HepG2 (cell line): ENCODE results near the gene FOXE3.
A peak's percentile ranks its signal among the peaks of the same experiment; 100 is the strongest.

Experiments
- GABPB1 ChIP-seq: IDR thresholded peaks from 2 replicates; pipeline ENCODE4 v1.6.1; 2016; ENCODE audit warnings: mild to moderate bottlenecking, missing genetic modification reagents, moderate library complexity, missing compliant biosample characterization
- HNRNPH1 ChIP-seq: fragments of 200-400 bp; formaldehyde crosslinking; optimal IDR thresholded peaks from 2 replicates; pipeline ENCODE3; 2017; ENCODE audit warnings: mild to moderate bottlenecking, low read depth, low read length
- MXI1 ChIP-seq: IDR thresholded peaks from 3 replicates; pipeline ENCODE4 v1.6.1; 2012; ENCODE audit warnings: low read depth, low read length, inconsistent platforms, borderline replicate concordance
- POLR2A ChIP-seq, 2 experiments: IDR thresholded peaks; 2 replicates each; pipeline ENCODE4 v1.6.1; 2011; ENCODE audit warnings: low read depth in 2 of 2, low read length in 2 of 2, mild to moderate bottlenecking in 1 of 2, moderate library complexity in 1 of 2; ENCODE audit not compliant: insufficient read depth in 1 of 2
- POLR2AphosphoS5 ChIP-seq: IDR thresholded peaks from 2 replicates; pipeline ENCODE4 v1.6.1; 2012; ENCODE audit warnings: low read depth, low read length
- SRY ChIP-seq: sonication (generic); formaldehyde crosslinking; IDR thresholded peaks from 2 replicates; pipeline ENCODE4 v1.8.0; 2022; ENCODE audit warnings: mild to moderate bottlenecking, missing genetic modification reagents
- TCF7L2 ChIP-seq: IDR thresholded peaks from 2 replicates; pipeline ENCODE4 v1.6.1; 2011; ENCODE audit warnings: mild to moderate bottlenecking, low read depth, low read length, moderate library complexity
- TF ChIP-seq, protein P1 (sequence below): sonication (generic); formaldehyde crosslinking; IDR thresholded peaks from 2 replicates; pipeline ENCODE4 v1.5.1; 2020; ENCODE audit warnings: mild to moderate bottlenecking, missing genetic modification reagents, moderate library complexity
- TF ChIP-seq, protein P2 (sequence below): sonication (generic); formaldehyde crosslinking; IDR thresholded peaks from 2 replicates; pipeline ENCODE4 v1.5.0; 2020; ENCODE audit warnings: mild to moderate bottlenecking, missing genetic modification reagents, moderate library complexity
- TF ChIP-seq, protein P3 (sequence below): IDR thresholded peaks from 2 replicates; pipeline ENCODE4 v1.6.1; 2016; ENCODE audit warnings: low read depth, control low read depth

DNA sequence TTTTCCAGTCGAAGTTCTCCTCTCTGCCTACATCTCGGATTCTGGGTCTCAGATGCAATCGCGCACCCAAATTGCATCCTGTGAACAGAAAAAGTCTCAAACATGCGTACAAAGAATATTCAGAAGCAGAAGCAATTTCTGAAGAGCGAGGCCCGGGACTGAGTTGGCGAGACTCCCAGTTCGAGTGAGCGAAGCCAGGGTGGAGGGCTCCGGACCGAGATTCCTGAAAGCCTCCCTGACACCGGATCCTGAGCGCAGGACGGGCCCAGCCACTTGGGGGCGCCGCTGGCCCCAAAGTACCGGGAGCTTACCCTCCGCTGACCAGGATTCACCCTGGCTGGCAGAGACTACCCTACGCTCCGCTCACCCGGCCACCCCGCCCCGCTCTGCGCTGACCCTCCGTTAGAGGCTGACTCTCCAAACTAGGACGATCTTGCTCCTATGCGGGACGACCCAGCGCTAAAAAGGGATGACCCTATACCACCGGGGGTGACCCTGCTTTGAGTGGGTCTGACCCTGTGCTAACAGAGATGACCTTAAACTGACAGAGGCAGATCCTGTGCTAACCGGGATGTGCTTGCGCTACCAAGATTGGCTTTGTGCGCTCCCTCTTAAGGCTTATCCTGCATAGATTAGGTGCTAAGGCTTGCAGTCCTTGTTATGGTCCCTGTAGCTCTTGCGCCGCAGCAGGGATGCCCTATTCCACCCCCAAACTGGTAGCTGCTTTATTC, 33.9 kb downstream of the FOXE3 start:
- no peak for TF ChIP-seq TCF7L2
- TF ChIP-seq, protein P1, sequence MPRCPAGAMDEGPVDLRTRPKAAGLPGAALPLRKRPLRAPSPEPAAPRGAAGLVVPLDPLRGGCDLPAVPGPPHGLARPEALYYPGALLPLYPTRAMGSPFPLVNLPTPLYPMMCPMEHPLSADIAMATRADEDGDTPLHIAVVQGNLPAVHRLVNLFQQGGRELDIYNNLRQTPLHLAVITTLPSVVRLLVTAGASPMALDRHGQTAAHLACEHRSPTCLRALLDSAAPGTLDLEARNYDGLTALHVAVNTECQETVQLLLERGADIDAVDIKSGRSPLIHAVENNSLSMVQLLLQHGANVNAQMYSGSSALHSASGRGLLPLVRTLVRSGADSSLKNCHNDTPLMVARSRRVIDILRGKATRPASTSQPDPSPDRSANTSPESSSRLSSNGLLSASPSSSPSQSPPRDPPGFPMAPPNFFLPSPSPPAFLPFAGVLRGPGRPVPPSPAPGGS (CRISPR knock-in tag): no peak
- TF ChIP-seq, protein P2, sequence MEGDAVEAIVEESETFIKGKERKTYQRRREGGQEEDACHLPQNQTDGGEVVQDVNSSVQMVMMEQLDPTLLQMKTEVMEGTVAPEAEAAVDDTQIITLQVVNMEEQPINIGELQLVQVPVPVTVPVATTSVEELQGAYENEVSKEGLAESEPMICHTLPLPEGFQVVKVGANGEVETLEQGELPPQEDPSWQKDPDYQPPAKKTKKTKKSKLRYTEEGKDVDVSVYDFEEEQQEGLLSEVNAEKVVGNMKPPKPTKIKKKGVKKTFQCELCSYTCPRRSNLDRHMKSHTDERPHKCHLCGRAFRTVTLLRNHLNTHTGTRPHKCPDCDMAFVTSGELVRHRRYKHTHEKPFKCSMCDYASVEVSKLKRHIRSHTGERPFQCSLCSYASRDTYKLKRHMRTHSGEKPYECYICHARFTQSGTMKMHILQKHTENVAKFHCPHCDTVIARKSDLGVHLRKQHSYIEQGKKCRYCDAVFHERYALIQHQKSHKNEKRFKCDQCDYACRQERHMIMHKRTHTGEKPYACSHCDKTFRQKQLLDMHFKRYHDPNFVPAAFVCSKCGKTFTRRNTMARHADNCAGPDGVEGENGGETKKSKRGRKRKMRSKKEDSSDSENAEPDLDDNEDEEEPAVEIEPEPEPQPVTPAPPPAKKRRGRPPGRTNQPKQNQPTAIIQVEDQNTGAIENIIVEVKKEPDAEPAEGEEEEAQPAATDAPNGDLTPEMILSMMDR: peak; percentile 79
- no peak for TF ChIP-seq SRY
- no peak for TF ChIP-seq POLR2AphosphoS5
- no peak; the same call in 1 of the 2 replicates for TF ChIP-seq GABPB1 (CRISPR knock-in tag)
- TF ChIP-seq, protein P3, sequence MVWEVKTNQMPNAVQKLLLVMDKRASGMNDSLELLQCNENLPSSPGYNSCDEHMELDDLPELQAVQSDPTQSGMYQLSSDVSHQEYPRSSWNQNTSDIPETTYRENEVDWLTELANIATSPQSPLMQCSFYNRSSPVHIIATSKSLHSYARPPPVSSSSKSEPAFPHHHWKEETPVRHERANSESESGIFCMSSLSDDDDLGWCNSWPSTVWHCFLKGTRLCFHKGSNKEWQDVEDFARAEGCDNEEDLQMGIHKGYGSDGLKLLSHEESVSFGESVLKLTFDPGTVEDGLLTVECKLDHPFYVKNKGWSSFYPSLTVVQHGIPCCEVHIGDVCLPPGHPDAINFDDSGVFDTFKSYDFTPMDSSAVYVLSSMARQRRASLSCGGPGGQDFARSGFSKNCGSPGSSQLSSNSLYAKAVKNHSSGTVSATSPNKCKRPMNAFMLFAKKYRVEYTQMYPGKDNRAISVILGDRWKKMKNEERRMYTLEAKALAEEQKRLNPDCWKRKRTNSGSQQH (CRISPR knock-in tag): no peak
- no peak for TF ChIP-seq MXI1
- TF ChIP-seq POLR2A (IDR thresholded peaks at IDR 0.05; ENCODE audit: insufficient read depth in 1 of 2, low read depth in 2 of 2, low read length in 2 of 2): no peak
- no peak for TF ChIP-seq HNRNPH1
